Measurements from ENCODE around the gene SEMA4D. TPM values are rescaled to one million over a fixed set of nuclear protein-coding genes. Genes with fewer than 3 reads are reported as not detected.
"Not testable (repeated sequence)": the region's sequence is repeated elsewhere in the genome, so short reads cannot be mapped to it uniquely, and the experiment has no call there.

The SEMA4D gene
- total RNA-seq, 1 donor: 53.9 TPM

DNA sequence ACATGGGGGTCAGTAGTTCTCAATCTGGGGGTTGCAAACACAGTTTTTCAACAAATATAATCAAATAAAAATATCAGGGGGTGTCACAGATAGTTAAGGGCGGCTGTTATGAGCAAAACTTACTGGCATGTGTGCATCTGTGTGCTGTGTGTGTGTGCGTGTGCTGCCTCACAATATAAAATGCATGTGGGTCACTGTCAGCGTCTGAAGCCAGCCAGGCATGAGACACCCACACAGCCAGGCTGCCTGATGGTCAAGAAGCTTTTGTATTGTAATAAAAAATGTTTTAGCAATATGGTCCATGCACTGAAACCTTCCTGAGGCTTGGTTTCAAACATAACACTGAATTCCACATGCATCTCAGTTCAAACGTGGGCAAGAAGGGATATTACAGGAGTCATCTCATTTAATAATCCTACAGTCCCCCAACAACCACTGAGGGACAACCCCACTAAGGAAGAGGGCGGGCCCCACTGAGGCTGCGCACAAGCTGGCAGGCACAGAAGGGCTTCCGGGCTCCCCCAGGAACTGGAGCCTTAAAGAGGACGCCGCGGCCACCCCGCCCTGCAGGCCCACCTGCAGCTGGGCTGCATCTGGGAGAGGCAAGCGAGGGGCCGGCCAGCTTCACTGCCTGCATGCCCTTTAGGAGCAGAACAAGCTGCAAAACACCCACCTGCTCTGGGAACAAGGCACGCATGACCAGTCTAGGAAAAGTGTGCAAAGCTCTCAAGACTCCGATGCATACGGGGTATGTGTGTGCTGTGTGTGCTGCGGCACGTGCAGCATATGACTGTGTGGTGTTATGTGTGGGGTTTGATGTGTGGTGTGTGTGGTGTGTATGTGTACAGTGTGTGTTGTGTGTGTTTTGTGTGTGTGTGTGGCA lies 14.1 kb downstream of the SEMA4D start:
- DNase-seq (ENCODE audit: low read depth in 2 of 3, low spot score in 2 of 3): peak in 1 of 3 donors; percentile 40

DNA sequence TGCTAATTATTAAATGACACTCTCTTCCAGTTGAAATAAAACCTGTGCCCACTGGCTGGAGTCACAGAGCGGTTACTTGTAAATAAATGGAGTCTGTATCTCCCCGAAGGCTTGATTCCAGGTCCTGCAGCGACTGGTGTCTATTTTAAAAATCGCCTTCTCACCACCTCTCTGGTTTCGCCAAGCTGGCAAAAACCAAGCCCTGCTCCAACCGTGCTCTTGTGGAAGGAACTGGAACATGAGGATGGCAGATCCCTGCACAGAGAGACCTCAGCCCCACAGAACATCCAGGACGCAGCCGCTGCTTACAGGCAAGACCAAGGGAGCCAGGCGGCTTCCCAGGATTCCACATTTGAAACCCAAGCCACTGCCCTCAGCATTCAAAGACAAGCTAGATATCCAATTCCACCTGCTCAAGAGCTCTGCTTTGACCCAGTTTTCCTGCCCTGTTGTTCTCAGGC lies 15.0 kb downstream of the SEMA4D start:
- DNase-seq (ENCODE audit: low read depth in 2 of 3, low spot score in 2 of 3): no peak

DNA sequence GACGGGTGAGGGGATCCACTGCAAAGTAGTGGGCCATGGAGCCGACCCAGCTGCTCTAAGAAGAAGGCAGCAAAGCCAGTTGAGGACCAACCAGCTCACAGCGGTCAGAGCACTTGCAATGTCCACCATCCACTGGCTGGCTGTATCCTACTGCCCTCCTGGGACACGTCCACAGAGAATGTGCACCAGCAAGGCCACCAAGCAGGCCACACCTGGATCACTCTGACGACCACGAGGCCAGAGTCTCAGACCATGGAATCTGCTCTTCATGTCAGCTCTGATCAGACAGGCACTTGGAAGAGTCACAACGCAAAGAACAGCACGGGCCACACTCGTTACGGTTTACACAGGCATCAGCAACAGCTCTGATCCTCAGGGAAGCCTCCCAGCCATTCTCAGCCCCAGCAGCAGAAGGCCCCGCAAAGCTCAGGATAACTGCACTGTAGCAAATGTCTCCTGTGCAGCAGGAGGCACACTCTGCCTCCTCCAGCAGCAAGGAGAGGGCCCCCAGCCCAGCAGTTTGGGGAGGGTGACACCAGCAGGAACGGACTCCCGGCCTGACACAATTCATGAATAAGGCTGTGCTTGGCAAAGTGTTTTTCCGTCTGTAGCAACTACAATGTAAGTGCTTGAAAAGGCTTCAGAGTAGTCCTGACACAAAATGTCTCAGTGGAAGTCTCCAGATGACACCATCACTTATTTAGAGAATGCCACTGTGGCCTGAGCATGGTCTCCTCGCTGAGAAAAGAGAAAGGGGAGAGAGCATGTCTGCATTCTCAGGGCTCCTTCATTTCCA lies 15.7 kb downstream of the SEMA4D start:
- no peak for DNase-seq (ENCODE audit: low read depth in 2 of 3, low spot score in 2 of 3)

DNA sequence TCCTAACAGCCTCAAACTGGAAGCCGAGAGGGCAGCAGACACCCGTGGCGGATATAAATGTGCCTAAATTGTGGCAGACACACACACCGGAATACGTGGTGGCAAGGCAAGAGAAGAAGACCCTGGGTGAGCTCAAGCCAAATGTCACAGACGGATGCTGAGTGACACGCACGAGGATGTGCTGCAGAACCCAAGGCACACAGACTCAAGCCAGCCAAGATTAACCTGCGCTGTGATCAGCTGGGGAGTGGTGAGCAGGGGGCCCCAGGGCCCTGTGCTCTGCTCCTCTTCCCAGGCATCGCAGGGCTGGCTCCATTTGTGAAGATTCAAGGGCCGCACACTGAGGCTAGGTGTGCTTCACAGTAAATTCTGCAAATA lies 16.4 kb downstream of the SEMA4D start:
- no peak for DNase-seq (ENCODE audit: low read depth in 2 of 3, low spot score in 2 of 3)

DNA sequence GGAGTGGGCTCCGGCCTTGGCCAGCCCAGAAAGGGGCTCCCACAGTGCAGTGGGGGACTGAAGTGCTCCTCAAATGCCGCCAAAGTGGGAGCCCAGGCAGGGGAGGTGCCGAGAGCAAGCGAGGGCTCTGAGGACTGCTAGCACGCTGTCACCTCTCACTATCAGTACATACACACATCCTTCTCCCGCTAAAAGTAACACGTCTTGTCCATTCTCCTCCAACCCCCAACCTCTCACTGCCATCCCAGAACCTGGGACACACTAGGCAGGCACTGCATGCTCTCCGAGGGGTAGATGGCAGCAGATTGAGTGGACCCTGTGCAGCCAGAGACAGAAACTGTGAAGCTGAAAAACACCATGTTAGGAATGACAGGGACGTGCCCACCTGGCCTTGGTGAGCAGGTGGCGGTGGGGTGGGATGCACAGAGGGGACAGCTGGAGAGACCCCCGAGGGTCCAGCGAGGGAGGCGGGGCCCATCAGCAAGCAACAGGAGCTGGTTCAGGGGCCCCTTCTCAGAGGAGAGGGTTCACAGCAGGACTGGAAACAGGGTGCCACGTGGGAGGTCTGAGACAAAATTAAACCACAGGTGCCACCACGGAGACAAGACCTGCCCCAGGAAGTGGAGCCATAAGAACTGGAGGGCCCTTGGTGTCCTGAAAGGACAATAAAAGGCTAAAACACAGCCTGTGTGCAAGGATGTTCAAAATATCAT lies 16.9 kb downstream of the SEMA4D start:
- no peak for DNase-seq (ENCODE audit: low read depth in 2 of 3, low spot score in 2 of 3)

DNA sequence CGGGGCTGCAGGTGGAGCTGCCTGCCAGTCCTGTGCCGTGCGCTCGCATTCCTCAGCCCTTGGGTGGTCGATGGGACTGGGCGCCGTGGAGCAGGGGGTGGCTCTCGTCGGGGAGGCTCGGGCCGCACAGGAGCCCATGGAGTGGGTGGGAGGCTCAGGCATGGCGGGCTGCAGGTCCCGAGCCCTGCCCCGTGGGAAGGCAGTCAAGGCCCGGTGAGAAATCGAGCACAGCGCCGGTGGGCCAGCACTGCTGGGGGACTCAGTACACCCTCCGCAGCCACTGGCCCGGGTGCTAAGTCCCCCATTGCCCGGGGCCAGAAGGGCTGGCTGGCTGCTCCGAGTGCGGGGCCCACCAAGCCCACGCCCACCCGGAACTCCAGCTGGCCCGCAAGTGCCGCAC lies 17.5 kb downstream of the SEMA4D start:
- DNase-seq (ENCODE audit: low read depth in 2 of 3, low spot score in 2 of 3): not testable (repeated sequence)

DNA sequence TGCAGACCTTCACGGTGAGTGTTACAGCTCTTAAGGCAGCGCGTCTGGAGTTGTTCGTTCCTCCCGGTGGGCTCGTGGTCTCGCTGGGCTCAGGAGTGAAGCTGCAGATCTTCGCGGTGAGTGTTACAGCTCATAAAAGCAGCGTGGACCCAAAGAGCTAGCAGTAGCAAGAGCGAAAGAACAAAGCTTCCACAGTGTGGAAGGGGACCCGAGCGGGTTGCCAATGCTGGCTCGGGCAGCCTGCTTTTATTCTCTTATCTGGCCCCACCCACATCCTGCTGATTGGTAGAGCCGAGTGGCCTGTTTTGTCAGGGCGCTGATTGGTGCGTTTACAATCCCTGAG lies 18.3 kb downstream of the SEMA4D start:
- not testable (repeated sequence) for DNase-seq (ENCODE audit: low read depth in 2 of 3, low spot score in 2 of 3)

DNA sequence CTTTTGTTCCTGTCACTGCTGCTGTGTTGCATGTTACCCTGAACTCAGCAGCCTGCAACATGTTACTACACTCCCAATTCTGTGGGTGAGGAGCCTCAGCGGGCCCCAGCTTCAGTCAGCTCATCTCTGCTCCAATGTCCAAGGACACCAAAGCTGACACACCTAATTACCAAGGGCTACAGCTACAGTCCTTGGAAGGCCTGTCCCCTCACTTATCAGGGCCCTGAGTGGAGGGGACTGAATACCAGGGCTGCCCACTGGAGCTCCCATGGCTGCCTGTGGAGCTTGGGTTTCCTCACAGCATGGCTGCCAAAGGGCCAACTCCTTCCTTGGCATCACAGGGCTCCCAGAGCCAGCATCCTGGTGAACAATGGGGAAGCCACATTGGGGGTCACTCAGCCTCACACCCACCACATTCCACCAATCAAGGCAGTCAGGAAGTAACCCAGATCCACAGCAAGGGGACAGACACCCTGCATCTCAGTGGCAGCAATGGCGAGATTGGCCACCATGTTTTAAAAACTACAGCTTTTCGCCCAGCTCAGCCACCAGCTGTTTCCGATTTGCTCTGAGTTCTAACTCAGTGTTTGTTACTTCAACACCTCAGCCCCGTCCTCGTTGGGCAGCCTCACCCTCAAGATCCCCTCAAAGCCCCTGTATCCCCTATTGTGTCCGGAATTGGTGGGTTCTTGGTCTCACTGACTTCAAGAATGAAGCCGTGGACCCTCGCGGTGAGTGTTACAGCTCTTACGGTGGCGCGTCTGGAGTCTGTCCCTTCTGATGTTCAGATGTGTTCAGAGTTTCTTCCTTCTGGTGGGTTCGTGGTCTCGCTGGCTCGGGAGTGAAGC lies 18.9 kb downstream of the SEMA4D start:
- no peak for DNase-seq (ENCODE audit: low read depth in 2 of 3, low spot score in 2 of 3)

DNA sequence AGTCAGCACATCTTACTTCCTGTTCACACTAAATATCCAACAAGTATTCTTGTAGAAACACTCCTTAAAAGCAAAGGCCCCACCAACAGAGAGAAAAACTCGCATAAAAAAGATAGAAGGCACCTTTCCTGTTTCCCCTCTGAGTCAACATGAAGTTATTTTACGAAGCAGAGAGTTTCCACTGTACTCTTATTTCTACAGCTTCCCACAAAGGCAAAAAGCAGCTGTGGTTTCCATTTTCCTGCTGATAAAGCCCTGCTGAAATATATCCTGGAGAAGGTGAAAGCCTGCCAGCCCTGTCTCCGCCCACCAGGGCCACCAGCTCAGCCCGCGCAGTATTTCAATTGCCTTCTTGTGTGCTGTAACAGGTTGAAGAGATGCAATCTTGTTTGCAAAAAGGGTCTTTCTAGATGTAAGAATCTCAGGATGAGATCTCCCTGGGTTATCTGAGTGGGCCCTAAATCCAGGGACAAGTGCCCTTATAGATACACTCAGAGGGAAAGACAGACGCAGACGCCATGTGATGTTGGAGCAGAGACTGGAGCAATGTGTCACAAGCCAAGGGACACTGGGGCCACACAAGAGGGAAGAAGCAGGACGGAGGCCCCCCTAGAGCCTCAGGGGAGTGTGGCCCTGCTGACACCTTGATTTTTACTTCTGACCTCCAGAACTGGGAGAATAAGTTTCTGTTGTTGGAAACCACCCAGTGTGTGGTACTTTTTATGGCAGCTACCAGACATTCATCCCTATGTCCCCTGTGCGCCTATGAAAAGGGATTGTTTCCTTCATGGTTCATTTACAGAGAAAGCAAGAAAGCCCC lies 19.9 kb downstream of the SEMA4D start:
- peak in 2 of 3 donors; percentile 84 to 91 for DNase-seq (ENCODE audit: low read depth in 2 of 3, low spot score in 2 of 3)

DNA sequence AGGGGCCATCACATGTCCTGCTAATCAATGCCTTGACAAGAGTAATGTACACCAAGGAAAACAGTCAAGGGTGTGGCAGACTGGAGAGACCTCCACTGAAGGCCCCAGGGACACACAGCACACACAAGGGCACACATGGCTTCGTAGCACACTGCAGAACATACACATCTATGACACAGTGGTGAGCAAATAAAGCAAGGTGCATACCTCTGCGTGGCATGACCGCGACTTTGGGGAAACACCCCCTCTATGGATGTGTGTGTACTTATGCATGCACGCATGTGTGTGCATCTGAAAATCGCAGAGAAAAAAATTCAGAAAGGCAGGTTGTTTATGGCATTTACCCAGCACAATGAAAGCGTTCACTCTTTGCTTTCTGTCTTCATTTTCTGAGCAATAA lies 20.5 kb downstream of the SEMA4D start:
- DNase-seq (ENCODE audit: low read depth in 2 of 3, low spot score in 2 of 3): no peak

DNA sequence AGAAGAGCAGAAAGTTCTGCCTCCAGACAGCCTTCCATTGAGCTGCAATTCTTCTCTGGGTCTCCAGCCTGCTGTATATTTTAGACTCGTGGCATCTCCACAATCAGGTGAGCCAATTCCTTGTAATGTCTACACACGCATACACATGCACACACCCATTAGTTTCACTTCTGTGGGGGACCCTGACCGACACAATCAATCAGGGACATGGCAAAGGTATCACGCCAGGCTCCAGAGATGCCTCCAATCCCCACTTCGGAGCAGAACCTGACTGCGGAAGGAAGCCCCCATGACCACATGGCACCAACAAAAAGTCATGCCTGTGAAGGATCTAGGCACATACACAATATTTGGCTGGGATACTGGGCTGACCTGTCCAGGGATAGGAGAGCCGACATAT lies 21.4 kb downstream of the SEMA4D start:
- no peak for DNase-seq (ENCODE audit: low read depth in 2 of 3, low spot score in 2 of 3)

DNA sequence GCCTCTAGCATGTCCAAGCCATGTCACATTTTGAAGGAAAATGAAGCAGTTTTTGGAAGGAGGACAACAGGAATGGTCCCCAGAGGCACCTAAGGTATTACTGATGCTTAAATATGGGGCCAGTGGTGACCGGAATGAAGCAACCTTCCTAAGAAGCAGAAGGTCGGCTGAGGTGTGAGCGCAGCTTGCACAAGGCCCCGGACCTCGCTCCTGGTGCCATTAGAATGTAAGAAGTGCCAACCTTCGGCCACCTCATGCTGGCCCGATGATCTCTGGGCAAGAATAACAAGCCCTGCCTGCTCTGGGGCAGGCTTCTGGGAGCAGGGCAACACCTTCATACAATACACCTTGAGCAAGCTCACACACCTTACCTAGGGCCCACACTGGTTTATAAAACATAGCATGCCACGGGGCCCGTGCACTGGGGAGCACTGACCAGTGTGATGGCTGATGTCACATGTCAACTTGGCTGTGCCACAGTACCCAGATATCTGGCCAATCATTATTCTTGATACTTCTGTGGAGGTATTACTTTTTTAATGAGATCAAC lies 21.9 kb downstream of the SEMA4D start:
- DNase-seq (ENCODE audit: low read depth in 2 of 3, low spot score in 2 of 3): no peak

DNA sequence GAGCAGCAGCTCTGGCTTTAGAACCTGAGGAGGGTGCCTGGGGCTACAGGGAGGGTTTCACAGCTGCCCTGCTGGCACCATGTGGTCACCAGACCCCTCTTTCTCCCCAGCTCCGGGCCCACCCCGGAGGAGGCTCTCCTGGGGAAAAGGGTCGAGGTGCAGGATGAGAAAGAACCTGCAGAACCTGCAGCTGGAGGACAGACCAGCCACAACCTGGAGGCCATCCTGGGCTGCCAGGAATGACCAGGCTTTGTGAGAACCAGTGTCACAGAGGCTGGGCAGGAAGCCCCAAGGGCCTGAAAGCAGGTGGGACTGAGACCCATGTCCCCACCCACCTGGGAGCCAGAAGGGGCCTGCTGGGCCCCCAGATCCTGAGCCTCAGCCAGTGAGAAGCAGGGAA lies 23.0 kb downstream of the SEMA4D start:
- DNase-seq (ENCODE audit: low read depth in 2 of 3, low spot score in 2 of 3): no peak

DNA sequence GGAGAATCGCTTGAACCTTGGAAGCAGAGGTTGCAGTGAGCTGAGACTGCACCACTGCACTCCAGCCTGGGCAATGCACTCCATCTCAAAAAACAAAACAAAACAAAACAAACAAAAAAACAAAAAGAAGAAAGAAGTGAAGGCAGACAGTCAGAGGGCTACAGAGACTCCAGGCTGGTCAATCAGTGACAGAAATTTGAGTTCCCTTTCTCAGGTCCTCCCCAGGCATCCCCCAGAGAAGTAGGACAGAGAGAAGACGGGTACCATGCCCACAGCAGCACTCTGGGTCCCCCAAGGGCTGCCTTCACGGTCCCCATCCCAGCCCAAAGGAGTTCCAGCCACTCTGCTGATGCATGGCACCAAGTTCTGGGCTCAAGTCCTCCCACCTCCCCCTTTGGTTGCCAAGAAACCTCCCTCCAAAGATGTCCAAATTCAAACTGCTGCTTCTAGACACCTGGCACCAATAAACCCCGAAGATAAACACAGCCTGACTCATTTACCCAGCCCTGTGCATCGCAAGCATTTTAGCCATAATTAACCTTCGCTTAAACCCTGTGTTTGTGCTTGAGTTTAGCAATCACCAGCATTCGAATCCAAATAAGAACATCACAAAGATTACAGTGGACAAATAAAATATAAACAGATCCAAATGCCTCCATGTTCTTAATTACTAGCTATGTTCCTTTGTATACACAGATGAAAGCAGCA lies 24.0 kb downstream of the SEMA4D start:
- DNase-seq (ENCODE audit: low read depth in 2 of 3, low spot score in 2 of 3): no peak

DNA sequence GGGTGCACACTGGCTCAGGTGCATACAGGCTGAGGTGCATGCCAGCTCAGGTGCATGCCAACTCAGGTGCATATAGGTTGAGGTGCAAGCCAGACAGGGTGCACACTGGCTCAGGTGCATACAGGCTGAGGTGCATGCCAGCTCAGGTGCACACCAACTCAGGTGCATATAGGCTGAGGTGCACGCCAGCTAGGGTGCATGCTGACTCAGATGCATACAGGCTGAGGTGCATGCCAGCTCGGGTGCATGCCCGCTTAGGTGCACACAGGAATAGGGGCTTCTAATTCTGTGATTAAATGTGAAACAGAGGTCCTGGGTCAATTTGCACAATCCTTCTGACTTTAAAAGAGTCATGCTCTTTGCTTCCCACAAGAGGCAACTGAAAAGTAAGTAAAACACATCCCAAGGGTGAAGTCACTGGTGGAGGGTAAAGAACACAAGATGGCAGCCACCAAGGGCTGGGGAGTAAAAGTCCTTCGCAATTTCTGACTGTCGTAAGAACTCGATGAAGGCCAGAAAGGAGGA lies 26.1 kb downstream of the SEMA4D start:
- DNase-seq (ENCODE audit: low read depth in 2 of 3, low spot score in 2 of 3): not testable (repeated sequence)

DNA sequence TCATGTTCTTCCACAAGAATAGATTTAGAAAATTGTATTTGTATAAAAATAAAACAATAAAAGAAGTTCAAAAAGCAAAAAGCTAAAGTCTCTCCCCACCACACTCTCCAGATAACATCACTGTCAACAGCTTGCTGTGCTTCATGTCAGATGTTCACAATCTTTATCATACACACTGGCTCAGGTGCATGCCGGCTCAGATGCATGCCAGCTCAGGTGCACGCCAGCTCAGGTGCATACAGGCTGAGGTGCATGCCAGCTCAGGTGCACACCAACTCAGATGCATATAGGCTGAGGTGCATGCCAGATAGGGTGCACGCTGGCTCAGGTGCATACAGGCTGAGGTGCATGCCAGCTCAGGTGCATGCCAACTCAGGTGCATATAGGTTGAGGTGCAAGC lies 26.5 kb downstream of the SEMA4D start:
- no peak for DNase-seq (ENCODE audit: low read depth in 2 of 3, low spot score in 2 of 3)

DNA sequence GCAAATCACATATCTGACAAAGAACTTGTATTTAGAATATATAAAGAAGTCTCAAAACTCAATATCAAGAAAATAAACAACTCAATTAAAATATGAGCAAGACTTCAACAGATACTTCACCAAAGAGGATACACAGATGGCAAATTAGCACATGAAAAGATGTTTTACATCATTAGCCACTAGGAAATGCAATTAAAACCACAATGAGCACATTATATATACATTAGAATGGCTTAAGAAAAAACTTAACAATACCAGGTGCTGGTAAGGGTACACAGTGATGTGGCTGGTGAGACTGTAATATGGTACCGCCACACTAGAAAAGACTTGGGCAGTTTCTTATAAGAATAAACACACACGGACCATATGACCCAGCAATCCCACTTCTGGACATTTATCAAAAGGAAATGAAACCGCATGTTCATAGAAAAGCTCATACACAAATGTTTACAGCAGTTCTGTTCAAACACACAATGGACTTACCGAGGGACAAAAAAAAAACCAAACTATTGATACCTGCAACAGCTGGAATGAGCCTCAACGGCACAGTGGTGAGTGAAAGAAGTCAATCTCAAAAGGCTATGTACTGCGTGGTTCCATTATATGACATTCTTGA lies 27.6 kb downstream of the SEMA4D start:
- DNase-seq (ENCODE audit: low read depth in 2 of 3, low spot score in 2 of 3): no peak

DNA sequence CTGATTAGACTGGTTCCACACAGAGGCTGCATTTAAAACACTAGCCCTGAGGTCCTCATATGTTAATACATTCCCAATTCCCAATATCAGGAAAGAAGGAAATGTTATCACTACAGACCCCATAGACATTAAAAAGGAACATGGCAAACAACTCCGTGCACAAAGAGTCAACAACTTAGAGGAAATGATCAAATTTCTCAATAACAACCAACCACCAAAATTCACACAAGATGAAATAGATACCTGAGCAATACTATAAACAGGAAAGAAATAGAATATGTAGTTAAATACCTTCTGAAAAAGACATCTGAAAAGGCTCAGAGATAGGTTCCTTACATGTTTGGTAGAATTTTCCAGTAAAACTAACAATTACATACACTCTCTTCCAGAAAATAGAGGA lies 28.9 kb downstream of the SEMA4D start:
- no peak for DNase-seq (ENCODE audit: low read depth in 2 of 3, low spot score in 2 of 3)
